HG03108 (cell line): ENCODE results near the gene GPLD1.
A peak's percentile ranks its signal among the peaks of the same experiment; 100 is the strongest.
"Not testable (repeated sequence)": the region's sequence is repeated elsewhere in the genome, so short reads cannot be mapped to it uniquely, and the experiment has no call there.

ENCODE experiments used
- ATAC-seq: cut with Tn5 transposase; IDR thresholded peaks from one replicate; pipeline ENCODE4 v1.9.1; 2021; ENCODE audit warnings: moderate library complexity; ENCODE audit not compliant: unreplicated experiment

GPLD1 gene, protein sequence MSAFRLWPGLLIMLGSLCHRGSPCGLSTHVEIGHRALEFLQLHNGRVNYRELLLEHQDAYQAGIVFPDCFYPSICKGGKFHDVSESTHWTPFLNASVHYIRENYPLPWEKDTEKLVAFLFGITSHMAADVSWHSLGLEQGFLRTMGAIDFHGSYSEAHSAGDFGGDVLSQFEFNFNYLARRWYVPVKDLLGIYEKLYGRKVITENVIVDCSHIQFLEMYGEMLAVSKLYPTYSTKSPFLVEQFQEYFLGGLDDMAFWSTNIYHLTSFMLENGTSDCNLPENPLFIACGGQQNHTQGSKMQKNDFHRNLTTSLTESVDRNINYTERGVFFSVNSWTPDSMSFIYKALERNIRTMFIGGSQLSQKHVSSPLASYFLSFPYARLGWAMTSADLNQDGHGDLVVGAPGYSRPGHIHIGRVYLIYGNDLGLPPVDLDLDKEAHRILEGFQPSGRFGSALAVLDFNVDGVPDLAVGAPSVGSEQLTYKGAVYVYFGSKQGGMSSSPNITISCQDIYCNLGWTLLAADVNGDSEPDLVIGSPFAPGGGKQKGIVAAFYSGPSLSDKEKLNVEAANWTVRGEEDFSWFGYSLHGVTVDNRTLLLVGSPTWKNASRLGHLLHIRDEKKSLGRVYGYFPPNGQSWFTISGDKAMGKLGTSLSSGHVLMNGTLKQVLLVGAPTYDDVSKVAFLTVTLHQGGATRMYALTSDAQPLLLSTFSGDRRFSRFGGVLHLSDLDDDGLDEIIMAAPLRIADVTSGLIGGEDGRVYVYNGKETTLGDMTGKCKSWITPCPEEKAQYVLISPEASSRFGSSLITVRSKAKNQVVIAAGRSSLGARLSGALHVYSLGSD

DNA sequence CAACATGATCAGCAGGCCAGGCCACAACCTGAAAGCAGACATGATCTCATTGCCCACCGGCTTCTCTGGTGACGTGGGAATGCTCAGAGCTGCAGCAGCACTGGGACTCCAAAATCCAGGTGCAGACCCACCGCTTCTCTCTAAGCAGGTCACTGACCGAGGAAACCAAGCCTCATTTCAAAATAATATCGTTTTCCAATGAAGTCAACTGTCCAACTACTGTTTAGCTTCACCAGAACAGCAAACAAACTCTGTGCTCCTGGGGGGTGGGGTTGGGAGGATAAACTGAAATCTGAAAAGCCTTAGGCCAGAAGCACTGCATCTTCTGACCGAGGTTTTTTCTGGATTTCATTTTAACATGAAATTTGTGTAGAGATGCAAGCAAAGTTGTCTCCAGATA lies at the start of gene GPLD1:
Gene GPLD1 (minus strand): TSS at position 109 of the 400 bp plus-strand sequence. CDS start 67 bp downstream, at position 42.
- ATAC-seq: no peak

DNA sequence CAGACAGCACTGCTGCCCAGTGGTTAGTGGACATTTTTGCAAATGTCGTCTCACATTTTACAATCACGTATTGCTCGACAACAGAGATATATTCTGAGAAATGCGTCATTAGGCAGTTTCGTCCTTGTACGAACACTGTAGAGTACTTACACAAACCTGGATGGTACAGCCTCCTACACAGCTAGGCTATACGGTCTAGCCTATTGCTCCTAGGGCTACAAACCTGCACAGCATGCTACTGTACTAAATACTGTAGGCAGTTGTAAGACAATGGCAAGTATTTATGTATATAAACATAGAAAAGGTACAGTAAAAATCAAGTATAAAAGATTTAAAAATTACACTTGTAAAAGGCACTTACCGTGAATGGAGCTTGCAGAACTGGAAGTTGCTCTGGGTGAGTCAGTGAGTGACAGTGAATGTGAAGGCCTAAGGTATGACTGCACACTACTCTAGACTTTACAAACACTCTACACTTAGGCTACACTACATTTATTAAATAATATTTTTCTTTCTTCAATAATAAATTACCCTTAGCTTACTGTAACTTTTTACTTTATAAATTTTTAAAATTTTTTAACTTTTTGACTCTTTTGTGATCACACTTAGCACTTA lies 48.5 kb upstream of the GPLD1 start:
- ATAC-seq: no peak

DNA sequence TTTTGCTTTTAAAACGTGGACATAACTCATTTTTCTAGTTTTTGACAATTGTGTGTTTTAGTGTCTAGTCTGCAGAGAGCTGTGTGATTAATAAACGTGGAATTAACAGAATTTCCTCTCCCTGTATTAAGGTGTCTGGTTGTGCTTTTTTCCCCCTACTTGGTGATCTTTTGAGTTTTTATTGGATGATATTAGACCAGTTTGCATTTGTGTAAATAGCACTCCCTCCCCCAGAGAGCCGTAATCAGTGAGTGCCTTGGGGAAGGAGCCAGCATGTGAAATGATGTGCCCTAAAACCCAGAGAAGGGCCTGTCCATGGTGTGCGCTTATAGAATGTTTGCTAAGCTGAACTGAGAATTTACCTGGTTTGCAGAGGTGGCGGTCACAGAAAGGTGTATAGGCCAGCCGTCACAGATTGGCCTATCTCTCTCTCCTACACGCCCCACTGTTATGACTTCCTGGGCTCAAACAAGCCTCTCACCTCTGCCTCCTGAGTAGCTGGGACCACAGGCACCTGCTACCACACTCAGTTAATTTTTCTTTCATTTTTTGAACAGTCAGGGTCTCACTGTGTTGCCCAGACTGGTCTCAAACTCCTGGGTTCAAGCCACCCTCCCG lies 47.8 kb upstream of the GPLD1 start:
- no peak for ATAC-seq

DNA sequence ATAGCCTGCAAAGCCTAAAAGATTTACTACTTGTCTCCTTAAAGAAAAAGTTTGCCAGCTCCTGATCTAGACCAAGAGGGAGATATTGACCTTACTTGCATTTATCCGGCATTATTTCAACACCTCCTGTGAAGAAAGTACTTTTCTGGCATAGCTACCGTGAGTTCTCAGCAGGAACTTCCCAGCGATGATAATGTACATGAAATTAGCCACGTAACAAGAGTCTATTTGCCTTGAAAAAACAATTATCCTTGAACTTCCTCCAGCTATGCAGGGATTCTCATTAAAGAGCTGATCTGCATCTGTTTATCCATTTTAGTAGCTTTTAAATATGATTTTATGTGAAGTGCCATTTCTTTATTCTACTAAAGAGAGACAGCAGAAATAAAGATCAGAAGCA lies 47.1 kb upstream of the GPLD1 start:
- no peak for ATAC-seq

DNA sequence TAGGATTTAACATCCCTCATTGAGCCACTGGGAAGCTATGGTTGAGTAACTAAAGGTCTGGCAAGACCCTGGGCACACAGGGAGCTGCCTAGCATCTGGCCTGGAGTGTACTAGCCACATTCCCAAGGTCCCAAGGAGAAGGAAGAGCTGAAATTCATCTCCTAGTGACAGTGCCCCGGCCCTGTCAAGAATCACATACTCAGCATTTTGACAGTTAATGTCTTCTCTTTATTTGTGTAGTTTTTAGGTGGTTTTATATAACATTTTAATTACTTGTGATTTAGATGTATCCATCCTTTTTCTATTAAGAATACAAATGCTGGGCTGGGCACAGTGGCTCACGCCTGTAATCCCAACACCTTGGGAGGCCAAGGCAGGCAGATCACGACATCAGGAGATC lies 45.8 kb upstream of the GPLD1 start:
- ATAC-seq: no peak

DNA sequence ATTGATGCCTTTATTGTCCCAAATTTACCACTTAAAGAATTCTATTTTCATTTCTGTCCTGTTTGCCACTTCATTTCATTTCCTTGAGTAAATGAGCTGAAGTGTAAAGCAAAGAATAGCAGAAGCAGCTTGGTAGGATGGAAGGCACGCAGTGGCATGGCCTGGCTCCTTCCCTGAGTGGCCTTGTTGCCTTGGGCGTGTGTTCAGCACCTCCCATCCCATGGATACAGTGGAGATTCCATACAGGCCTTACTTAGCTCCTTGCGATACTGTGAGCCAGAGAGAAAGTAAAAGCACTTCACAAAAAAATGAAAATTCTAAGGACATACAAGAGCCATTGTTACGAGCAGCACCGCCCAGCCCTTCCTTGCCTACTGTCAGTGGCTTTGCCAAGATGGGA lies 45.0 kb upstream of the GPLD1 start:
- ATAC-seq: no peak

DNA sequence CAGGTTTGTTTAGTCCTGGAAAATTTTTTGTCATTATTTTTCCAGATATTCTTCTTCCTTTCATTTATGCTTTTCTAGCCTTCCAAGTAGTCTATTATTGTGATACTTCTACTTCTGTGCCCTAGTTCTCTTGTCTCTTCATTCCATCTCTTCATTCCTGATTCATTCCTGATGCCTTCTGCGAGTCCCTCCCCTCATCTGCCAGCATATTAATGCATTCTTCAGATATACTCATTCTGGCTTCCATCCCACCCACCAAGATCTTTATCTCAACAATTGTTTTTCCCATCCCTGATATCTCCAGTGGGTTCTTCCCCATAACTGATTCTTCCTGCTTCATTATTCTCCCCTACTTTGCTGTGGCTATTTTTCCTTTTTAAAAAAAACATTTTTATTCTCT lies 40.6 kb upstream of the GPLD1 start:
- ATAC-seq: no peak

DNA sequence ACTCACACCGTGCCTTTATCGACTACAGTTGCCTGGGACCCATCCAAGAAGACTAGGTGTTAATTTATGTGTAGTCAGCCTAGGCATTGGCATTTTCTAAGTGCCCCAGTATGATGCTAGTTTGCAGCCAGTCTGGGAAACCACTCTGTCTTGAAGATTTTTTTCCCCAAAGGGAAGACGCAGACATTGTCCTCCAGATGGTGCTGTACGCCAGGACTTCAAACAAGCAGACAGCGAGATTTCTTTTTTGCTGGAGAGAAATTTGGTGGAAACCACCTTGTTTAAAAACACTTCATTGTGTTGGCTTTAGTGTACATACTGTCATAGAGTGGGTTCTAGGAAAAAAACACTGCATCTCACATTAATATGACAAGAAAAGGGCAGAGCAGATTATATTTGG lies 35.4 kb upstream of the GPLD1 start:
- no peak for ATAC-seq

DNA sequence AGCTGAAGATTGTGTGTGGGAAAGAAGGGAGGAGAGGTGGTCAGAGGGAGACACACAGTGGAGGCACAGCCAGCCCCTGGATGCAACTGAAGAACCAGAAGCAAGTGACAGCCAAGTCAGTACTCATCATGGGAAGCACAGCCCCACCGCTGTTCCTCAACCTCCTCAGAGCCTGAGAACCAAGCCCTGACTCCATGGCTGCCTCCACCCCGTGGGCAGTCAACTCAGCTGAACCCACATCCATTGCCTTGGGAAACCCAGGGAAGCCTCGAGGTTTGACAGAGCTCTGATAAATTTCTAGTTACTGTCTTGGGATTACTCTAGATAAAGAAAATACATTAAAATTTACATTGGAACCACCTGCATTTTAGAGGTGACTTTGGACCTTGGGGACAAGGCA lies 35.0 kb upstream of the GPLD1 start:
- no peak for ATAC-seq

DNA sequence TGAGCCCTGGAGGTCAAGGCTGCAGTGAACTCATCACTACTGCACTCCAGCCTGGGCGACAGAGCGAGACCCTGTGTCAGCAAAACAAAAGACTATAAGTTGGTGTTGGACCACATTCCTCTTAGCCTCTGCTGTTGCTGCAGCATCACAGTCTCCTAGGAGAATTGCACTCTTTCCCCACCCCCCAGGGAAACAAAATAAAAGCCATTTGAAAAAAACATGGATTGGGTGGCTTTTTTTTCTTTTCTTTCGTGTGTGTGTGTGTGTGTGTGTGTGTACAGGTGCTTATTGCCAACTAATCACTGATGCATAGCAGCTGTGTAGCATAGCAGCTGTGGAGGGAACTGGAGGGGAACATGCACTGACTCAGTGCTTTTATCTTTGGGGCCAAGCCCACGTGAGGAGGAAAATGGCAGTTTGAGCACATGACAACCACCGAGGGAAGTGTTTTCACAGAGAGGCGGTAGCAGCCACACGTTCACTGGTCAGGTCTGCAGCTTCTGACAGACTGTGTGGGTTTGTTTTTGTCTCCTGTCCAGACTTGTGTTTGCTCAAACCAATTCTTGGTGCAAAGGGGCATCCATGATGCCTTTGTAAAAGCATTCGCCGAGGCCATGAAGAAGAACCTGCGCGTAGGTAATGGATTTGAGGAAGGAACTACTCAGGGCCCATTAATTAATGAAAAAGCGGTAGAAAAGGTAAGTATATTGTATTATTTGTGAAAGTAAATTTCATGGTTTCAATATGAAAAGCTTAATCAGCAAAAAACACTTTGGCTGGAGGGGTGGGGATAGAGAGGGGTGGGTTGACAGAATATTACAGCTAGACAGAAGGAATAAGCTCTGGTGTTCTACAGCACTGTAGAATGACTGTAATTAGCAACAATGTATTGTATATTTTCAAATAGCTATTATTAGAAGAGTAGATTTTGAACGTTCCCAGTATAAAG lies 33.1 kb upstream of the GPLD1 start:
- ATAC-seq: peak; percentile 34

DNA sequence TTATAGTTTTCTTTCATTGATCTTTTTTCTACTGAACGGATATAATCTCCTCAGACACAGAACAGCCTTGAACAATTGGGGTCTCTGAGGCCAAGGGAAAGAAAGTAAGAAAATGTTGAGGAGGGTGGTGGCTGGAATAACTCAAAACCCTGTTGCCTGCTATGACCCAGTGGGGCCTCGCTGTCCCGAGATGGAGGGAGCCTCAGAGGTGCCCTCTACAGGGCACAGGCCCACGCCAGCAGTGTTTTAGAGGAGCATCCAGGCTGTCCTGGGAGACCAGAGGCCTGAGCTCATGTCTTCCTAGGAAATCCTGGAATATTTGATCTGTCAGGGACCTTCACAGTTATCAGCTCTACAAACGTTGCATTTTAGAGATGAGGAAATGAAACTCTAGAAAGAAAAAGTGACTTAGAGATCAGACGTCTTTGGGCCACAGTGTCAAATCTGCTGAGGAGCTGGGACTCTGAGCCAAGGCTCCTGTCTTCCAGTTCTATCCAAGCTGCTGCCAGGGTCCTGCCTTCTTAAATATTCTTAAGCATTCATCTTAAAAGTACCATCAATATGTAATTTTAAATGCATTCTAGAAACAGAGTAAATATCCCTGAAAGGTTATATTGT lies 31.7 kb upstream of the GPLD1 start:
- peak; percentile 44 for ATAC-seq

DNA sequence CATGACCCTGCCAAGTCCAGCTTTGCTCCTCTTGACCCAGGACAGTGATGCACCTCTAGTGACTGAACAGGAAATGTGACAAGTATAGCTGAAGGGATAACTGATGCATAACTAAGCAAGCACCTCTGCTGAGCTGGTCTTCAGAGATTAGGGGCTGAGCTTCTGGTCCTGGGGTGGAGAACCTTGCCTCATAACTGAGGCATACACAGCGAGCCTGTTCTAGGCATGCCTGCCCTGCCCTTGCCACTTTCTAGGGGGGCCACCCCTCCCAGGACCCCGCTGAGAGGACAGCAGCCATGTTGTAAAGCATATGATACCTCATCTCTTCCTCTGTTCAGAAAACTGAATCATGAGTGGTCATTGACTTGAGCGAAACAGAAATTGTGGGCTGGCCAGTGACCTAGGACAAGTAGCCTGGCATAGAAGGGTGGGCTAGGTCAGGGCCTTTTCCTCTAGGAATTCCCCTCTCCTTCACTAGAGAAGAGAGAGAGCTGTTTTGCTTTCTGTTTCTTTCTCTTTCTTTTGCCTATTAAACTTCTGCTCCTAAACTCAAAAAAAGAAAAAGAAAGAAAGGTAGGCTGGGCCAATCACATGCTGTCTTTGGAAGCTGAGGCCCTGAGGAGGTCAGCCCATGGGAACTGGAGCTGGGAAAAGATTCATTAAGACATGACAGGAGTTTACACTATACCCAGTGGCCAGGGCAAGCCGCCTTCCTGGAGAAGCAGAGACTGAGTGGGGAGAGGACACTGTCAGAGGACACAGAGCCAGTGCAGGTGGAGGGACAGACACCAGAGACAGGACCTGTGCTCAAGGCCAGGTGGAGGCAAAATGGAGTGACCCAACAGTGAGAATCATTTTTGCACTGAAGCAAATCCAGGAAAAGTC lies 28.5 kb upstream of the GPLD1 start:
- ATAC-seq: peak; percentile 56

DNA sequence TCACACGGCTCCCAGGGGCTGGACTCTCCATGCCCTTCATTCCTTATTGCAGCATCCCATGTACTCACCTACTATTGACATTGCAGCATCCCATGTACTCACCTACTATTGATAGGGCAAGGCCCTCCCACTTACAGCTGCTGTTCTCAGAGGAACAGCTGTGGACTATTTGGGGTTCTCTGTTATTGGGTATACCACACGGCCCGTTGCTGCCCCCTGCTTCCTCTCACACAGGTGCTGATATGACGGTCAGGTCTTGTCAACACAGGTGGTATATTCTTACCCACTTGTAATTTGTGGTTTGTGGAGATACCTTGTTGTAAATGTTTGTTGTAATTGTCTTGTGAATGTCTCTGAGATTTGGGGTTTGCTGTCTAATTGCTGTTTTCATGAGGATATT lies 24.2 kb upstream of the GPLD1 start:
- no peak for ATAC-seq

DNA sequence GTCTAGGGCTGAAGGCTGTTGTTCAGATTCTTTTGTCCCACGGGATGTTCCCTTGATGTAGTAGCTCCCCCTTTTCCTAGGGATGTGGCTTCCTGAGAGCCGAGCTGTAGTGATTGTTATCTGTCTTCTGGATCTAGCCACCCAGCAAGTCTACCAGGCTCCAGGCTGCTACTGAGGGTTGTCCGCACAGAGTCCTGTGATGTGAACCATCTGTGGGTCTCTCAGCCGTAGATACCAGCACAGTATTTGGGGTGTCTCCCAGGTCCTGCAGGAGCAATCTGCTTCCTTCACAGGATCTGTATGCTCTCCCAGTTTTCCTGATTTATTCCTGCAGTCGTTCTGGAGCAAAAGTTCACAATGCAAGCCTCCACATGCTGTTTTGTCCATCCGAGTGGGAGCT lies 22.6 kb upstream of the GPLD1 start:
- not testable (repeated sequence) for ATAC-seq

DNA sequence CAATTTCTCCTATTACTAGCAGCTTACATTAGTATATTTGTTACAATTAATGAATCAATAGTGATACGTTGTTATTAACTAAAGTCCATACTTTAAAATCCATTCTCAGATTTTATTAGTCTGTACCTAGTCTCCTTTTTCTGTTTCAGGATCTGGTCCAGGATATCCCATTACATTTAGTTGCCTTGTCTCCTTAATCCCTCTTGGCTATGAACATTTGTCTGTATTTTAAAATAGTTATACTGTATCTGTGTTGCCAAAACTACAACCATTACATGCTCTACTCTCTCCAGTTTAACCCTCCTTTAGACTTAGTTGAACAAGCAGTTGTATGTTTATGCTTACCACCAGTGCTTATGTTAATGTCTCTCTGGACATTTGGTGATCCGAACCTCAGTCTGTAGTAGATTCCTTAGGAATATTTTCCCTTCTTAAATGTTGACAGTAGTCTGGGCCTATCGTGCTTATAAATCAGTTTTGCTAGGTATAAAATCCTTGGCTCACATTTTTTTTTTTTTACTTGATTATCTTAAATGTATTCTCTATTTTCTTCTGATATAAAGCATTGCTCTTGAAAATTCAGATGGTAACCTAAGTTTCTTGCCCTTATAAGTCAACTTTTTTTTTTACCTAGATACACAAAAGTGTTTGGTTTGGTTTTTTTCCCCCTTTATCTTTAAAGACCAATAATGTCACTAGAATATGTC lies 17.6 kb upstream of the GPLD1 start:
- no peak for ATAC-seq

DNA sequence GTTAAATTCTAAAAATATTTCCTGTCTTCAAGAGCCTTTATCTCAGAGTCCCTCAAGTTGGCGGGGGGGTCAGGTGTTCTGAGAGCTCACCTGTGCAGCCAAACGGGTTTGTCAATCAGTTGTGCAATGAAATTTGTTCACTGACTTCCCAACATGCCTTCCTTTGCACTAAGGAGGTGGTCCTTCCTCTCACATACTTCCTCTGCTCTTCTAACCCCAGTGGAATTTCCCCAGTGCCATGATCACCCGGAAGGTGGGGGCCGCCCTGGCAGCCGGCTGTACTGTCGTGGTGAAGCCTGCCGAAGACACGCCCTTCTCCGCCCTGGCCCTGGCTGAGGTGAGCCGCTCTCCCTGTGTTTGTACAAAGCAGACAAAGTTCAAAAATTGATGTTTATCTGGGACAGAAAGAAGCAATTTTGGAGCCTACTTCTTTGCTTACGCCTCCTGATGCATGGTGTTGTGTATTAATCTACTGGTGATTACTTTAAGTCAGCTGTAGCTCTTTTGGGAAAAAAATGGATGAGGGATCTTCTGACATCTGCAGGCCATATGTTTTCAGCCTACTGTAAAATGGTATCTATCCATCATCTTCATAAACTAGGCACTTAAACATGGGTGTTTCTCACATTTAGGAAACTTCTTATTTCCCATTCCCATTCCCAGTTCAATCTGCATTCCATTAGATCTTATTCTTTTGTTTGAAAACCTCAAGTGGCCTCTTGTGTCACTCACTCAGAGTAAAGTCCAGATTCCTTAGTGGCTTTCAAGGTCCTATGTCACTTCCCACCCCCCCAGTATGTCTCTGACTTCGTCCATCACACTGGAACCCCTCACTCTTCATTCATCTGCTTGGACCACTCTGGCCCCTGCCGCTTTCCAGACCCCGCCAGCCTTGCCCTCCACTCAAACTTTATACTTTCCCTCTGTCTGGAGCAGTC lies 15.5 kb upstream of the GPLD1 start:
- ATAC-seq: no peak

DNA sequence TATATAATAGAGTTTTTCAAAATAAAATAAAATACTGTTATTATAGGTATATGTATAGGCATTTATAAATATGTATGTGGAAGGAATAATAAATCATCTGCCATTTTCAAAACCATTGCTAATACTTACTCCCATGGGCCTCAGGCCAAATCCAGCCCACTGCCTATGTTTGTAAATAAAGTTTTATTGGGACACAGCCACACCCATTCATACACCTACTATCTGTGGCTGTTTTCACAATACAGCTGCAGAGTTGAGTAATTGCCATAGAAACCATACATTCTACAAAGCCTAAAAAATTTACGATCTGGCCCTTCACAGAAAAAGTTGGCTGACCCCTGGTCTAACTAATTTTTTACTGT lies 14.9 kb upstream of the GPLD1 start:
- ATAC-seq: no peak
